ENCODE results near the gene MMEL1.

DNA sequence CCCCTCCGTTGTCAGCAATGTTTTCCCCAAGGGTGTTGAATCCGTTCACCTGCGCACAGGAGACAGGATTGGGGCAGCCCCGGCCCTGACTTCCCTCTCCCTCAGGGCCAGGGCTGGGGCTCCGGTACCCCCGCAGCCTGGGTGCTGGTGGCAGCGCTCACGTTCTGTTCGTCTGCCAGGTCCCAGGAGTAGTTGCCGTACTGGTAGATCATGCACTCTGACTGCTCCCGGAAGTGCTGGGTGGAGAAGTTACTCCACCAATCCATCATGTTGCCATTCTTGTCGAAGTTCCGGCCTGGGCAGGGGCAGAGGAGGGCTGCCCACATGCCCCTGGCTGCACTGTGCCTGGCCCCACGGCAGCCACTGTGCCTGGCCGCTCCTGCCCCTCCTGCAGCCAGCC, 40.1 kb downstream of the MMEL1 start:
- no peak for TF ChIP-seq CTCF (conservative IDR thresholded peaks at IDR 0.05)
- TF ChIP-seq EZH2 (IDR thresholded peaks at IDR 0.05; ENCODE audit: low read depth): no peak

All from PC-9 (cell line).